ENCODE measurements around the gene OR11G2. TPM values are rescaled to one million over a fixed set of nuclear protein-coding genes. Genes with fewer than 3 reads are reported as not detected.
"Not testable (repeated sequence)": the region's sequence is repeated elsewhere in the genome, so short reads cannot be mapped to it uniquely, and the experiment has no call there.

OR11G2 gene
- not detected for polyA plus RNA-seq (2013, experiment 1 of 4)
- not detected for polyA plus RNA-seq (2013, experiment 2 of 4)
- not detected for polyA plus RNA-seq (2013, experiment 3 of 4)
- not detected for polyA plus RNA-seq (2013, experiment 4 of 4)

- Histone ChIP-seq H3K36me3 (ENCODE audit: control insufficient read depth, insufficient read depth, low read length) (no peaks in the 10 kb centered on the region), H3K9me3 (ENCODE audit: control insufficient read depth, low read length) (peaks cover 29% of the 10 kb centered on the region), H3K27me3 (ENCODE audit: control insufficient read depth, insufficient read depth, low read length, poor library complexity, severe bottlenecking) (no peaks in the 10 kb centered on the region), H3K27ac (ENCODE audit: insufficient read depth, low read depth, low read length, poor library complexity, severe bottlenecking) (no peak within 1 kb of the TSS), H3K4me1 (ENCODE audit: control insufficient read depth, insufficient read depth, low read length) (no peaks in the 10 kb centered on the region), H3K4me3 (ENCODE audit: insufficient read depth, low read depth, low read length) (no peak within 1 kb of the TSS)
- 23 to 41% methylated on average over 1 of the region's 1 CpG for WGBS, 2 experiments
Observed at GRCh38 chr14:20190596-20190995, at the start of gene OR11G2. OR11G2 (plus strand) TSS chr14:20190896; CDS start chr14:20197438, 6,542 bp downstream.

GRCh38 chr14:20143911-20144310 is 46.8 kb upstream of the OR11G2 start:
- Histone ChIP-seq H3K4me3 (ENCODE audit: insufficient read depth, low read depth, low read length) (no peak overlapping the region), H3K9me3 (ENCODE audit: control insufficient read depth, low read length) (peaks cover 7% of the 10 kb centered on the region), H3K36me3 (ENCODE audit: control insufficient read depth, insufficient read depth, low read length) (no peaks in the 10 kb centered on the region), H3K27me3 (ENCODE audit: control insufficient read depth, insufficient read depth, low read length, poor library complexity, severe bottlenecking) (no peaks in the 10 kb centered on the region), H3K27ac (ENCODE audit: insufficient read depth, low read depth, low read length, poor library complexity, severe bottlenecking) (no peak overlapping the region), H3K4me1 (ENCODE audit: control insufficient read depth, insufficient read depth, low read length) (no peaks in the 10 kb centered on the region)
- 56 to 64% methylated on average over 7 of the region's 7 CpGs for WGBS, 2 experiments

- Histone ChIP-seq H3K9me3 (ENCODE audit: control insufficient read depth, low read length) (peaks cover 10% of the 10 kb centered on the region), H3K27ac (ENCODE audit: insufficient read depth, low read depth, low read length, poor library complexity, severe bottlenecking) (no peak overlapping the region), H3K27me3 (ENCODE audit: control insufficient read depth, insufficient read depth, low read length, poor library complexity, severe bottlenecking) (no peaks in the 10 kb centered on the region), H3K36me3 (ENCODE audit: control insufficient read depth, insufficient read depth, low read length) (no peaks in the 10 kb centered on the region), H3K4me1 (ENCODE audit: control insufficient read depth, insufficient read depth, low read length) (no peaks in the 10 kb centered on the region), H3K4me3 (ENCODE audit: insufficient read depth, low read depth, low read length) (no peak overlapping the region)
- WGBS, 2 experiments, result 56 to 79% methylated on average over 1 of the region's 1 CpG
Observed at GRCh38 chr14:20144820-20145219, 45.9 kb upstream of the OR11G2 start.

GRCh38 chr14:20164462-20164861 is 26.2 kb upstream of the OR11G2 start:
- H3K27me3 ChIP-seq (ENCODE audit: control insufficient read depth, insufficient read depth, low read length, poor library complexity, severe bottlenecking), result no peaks in the 10 kb centered on the region
- H3K4me3 ChIP-seq (ENCODE audit: insufficient read depth, low read depth, low read length), result no peak overlapping the region
- H3K36me3 ChIP-seq (ENCODE audit: control insufficient read depth, insufficient read depth, low read length), result no peaks in the 10 kb centered on the region
- peaks cover 21% of the 10 kb centered on the region for H3K9me3 ChIP-seq (ENCODE audit: control insufficient read depth, low read length)
- H3K4me1 ChIP-seq (ENCODE audit: control insufficient read depth, insufficient read depth, low read length), result no peaks in the 10 kb centered on the region
- H3K27ac ChIP-seq (ENCODE audit: insufficient read depth, low read depth, low read length, poor library complexity, severe bottlenecking), result no peak overlapping the region

- H3K4me1 ChIP-seq (ENCODE audit: control insufficient read depth, insufficient read depth, low read length), result no peaks in the 10 kb centered on the region
- H3K36me3 ChIP-seq (ENCODE audit: control insufficient read depth, insufficient read depth, low read length), result no peaks in the 10 kb centered on the region
- no peaks in the 10 kb centered on the region for H3K27me3 ChIP-seq (ENCODE audit: control insufficient read depth, insufficient read depth, low read length, poor library complexity, severe bottlenecking)
- no peak overlapping the region for H3K4me3 ChIP-seq (ENCODE audit: insufficient read depth, low read depth, low read length)
- peaks cover 19% of the 10 kb centered on the region for H3K9me3 ChIP-seq (ENCODE audit: control insufficient read depth, low read length)
- no peak overlapping the region for H3K27ac ChIP-seq (ENCODE audit: insufficient read depth, low read depth, low read length, poor library complexity, severe bottlenecking)
Observed at GRCh38 chr14:20167091-20167490, 23.6 kb upstream of the OR11G2 start.

GRCh38 chr14:20169852-20170251 is 20.8 kb upstream of the OR11G2 start:
- H3K4me1 ChIP-seq (ENCODE audit: control insufficient read depth, insufficient read depth, low read length); H3K27ac ChIP-seq (ENCODE audit: insufficient read depth, low read depth, low read length, poor library complexity, severe bottlenecking); H3K36me3 ChIP-seq (ENCODE audit: control insufficient read depth, insufficient read depth, low read length); H3K27me3 ChIP-seq (ENCODE audit: control insufficient read depth, insufficient read depth, low read length, poor library complexity, severe bottlenecking); H3K4me3 ChIP-seq (ENCODE audit: insufficient read depth, low read depth, low read length): not testable (repeated sequence)
- H3K9me3 ChIP-seq (ENCODE audit: control insufficient read depth, low read length), result peaks cover 16% of the 10 kb centered on the region

- not testable (repeated sequence) for H3K4me1 ChIP-seq (ENCODE audit: control insufficient read depth, insufficient read depth, low read length); H3K36me3 ChIP-seq (ENCODE audit: control insufficient read depth, insufficient read depth, low read length)
Observed at GRCh38 chr14:20174205-20174604, 16.5 kb upstream of the OR11G2 start.

GRCh38 chr14:20176330-20176729 is 14.4 kb upstream of the OR11G2 start:
- Histone ChIP-seq H3K36me3 (ENCODE audit: control insufficient read depth, insufficient read depth, low read length) (no peaks in the 10 kb centered on the region), H3K4me1 (ENCODE audit: control insufficient read depth, insufficient read depth, low read length) (no peaks in the 10 kb centered on the region), H3K4me3 (ENCODE audit: insufficient read depth, low read depth, low read length) (no peak overlapping the region), H3K27ac (ENCODE audit: insufficient read depth, low read depth, low read length, poor library complexity, severe bottlenecking) (no peak overlapping the region), H3K27me3 (ENCODE audit: control insufficient read depth, insufficient read depth, low read length, poor library complexity, severe bottlenecking) (no peaks in the 10 kb centered on the region), H3K9me3 (ENCODE audit: control insufficient read depth, low read length) (peaks cover 11% of the 10 kb centered on the region)
- 63 to 66% methylated on average over 5 of the region's 6 CpGs for WGBS, 2 experiments

More at GRCh38 chr14:20174205-20174604, 16.5 kb upstream of the OR11G2 start:
- not testable (repeated sequence) for H3K4me3 ChIP-seq (ENCODE audit: insufficient read depth, low read depth, low read length); H3K27me3 ChIP-seq (ENCODE audit: control insufficient read depth, insufficient read depth, low read length, poor library complexity, severe bottlenecking); H3K27ac ChIP-seq (ENCODE audit: insufficient read depth, low read depth, low read length, poor library complexity, severe bottlenecking)
- peaks cover 13% of the 10 kb centered on the region for H3K9me3 ChIP-seq (ENCODE audit: control insufficient read depth, low read length)

- no peak overlapping the region for H3K27ac ChIP-seq (ENCODE audit: insufficient read depth, low read depth, low read length, poor library complexity, severe bottlenecking)
- H3K27me3 ChIP-seq (ENCODE audit: control insufficient read depth, insufficient read depth, low read length, poor library complexity, severe bottlenecking), result no peaks in the 10 kb centered on the region
- H3K4me1 ChIP-seq (ENCODE audit: control insufficient read depth, insufficient read depth, low read length), result no peaks in the 10 kb centered on the region
- H3K36me3 ChIP-seq (ENCODE audit: control insufficient read depth, insufficient read depth, low read length), result no peaks in the 10 kb centered on the region
- peaks cover 9% of the 10 kb centered on the region for H3K9me3 ChIP-seq (ENCODE audit: control insufficient read depth, low read length)
- WGBS, 2 experiments, result 81 to 84% methylated on average over 7 of the region's 7 CpGs
- no peak overlapping the region for H3K4me3 ChIP-seq (ENCODE audit: insufficient read depth, low read depth, low read length)
Observed at GRCh38 chr14:20177433-20177974, 13.2 kb upstream of the OR11G2 start.

- WGBS, 2 experiments, result 52 to 57% methylated on average over 5 of the region's 5 CpGs
Observed at GRCh38 chr14:20179218-20179617, 11.5 kb upstream of the OR11G2 start.

GRCh38 chr14:20179880-20180279 is 10.8 kb upstream of the OR11G2 start:
- Histone ChIP-seq H3K27ac (ENCODE audit: insufficient read depth, low read depth, low read length, poor library complexity, severe bottlenecking) (no peak overlapping the region), H3K27me3 (ENCODE audit: control insufficient read depth, insufficient read depth, low read length, poor library complexity, severe bottlenecking) (no peaks in the 10 kb centered on the region), H3K9me3 (ENCODE audit: control insufficient read depth, low read length) (peaks cover 12% of the 10 kb centered on the region), H3K4me3 (ENCODE audit: insufficient read depth, low read depth, low read length) (no peak overlapping the region), H3K36me3 (ENCODE audit: control insufficient read depth, insufficient read depth, low read length) (no peaks in the 10 kb centered on the region), H3K4me1 (ENCODE audit: control insufficient read depth, insufficient read depth, low read length) (no peaks in the 10 kb centered on the region)
- 74 to 77% methylated on average over 2 of the region's 2 CpGs for WGBS, 2 experiments

More at GRCh38 chr14:20179218-20179617, 11.5 kb upstream of the OR11G2 start:
- H3K9me3 ChIP-seq (ENCODE audit: control insufficient read depth, low read length), result peaks cover 9% of the 10 kb centered on the region
- H3K4me3 ChIP-seq (ENCODE audit: insufficient read depth, low read depth, low read length), result no peak overlapping the region
- no peaks in the 10 kb centered on the region for H3K4me1 ChIP-seq (ENCODE audit: control insufficient read depth, insufficient read depth, low read length)
- no peaks in the 10 kb centered on the region for H3K36me3 ChIP-seq (ENCODE audit: control insufficient read depth, insufficient read depth, low read length)
- H3K27ac ChIP-seq (ENCODE audit: insufficient read depth, low read depth, low read length, poor library complexity, severe bottlenecking), result no peak overlapping the region
- no peaks in the 10 kb centered on the region for H3K27me3 ChIP-seq (ENCODE audit: control insufficient read depth, insufficient read depth, low read length, poor library complexity, severe bottlenecking)
